ENCODE measurements around the gene RNF144A.

The RNF144A gene

GRCh38 chr2:6909431-6910385 lies 7.5 kb upstream of the RNF144A start:
- no peak for DNase-seq (ENCODE audit: low read depth)

GRCh38 chr2:6911721-6912120 lies 5.5 kb upstream of the RNF144A start:
- no peak for DNase-seq (ENCODE audit: low read depth)

GRCh38 chr2:6913415-6914157 lies 3.6 kb upstream of the RNF144A start:
- DNase-seq (ENCODE audit: low read depth) = no peak

- DNase-seq (ENCODE audit: low read depth) = no peak
These were observed 2.4 kb upstream of the RNF144A start for GRCh38 chr2:6914828-6915227.

GRCh38 chr2:6915399-6915798 lies 1.8 kb upstream of the RNF144A start:
- no peak for DNase-seq (ENCODE audit: low read depth)

- DNase-seq (ENCODE audit: low read depth) = no peak
These were observed 988 bp upstream of the RNF144A start for GRCh38 chr2:6916224-6916623.

GRCh38 chr2:6916736-6917070 lies 509 bp upstream of the RNF144A start:
- no peak for DNase-seq (ENCODE audit: low read depth)

GRCh38 chr2:6917761-6918421 lies 679 bp downstream of the RNF144A start:
- no peak for DNase-seq (ENCODE audit: low read depth)

GRCh38 chr2:6919901-6920742 lies 2.9 kb downstream of the RNF144A start:
- no peak for DNase-seq (ENCODE audit: low read depth)

GRCh38 chr2:6920743-6921064 lies 3.5 kb downstream of the RNF144A start:
- no peak for DNase-seq (ENCODE audit: low read depth)

GRCh38 chr2:6921321-6921922 lies 4.2 kb downstream of the RNF144A start:
- DNase-seq (ENCODE audit: low read depth) = no peak

- DNase-seq (ENCODE audit: low read depth) = no peak
These were observed 5.0 kb downstream of the RNF144A start for GRCh38 chr2:6922201-6922656.

GRCh38 chr2:6923319-6923718 lies 6.1 kb downstream of the RNF144A start:
- DNase-seq (ENCODE audit: low read depth) = no peak

- DNase-seq (ENCODE audit: low read depth) = no peak
These were observed 7.1 kb downstream of the RNF144A start for GRCh38 chr2:6924101-6924923.

- DNase-seq (ENCODE audit: low read depth) = no peak
These were observed 7.8 kb downstream of the RNF144A start for GRCh38 chr2:6924924-6925409.

GRCh38 chr2:6926071-6926732 lies 9.0 kb downstream of the RNF144A start:
- DNase-seq (ENCODE audit: low read depth) = no peak

- DNase-seq (ENCODE audit: low read depth) = no peak
These were observed 10.0 kb downstream of the RNF144A start for GRCh38 chr2:6927186-6927585.

GRCh38 chr2:6927753-6928152 lies 10.5 kb downstream of the RNF144A start:
- DNase-seq (ENCODE audit: low read depth) = no peak

- DNase-seq (ENCODE audit: low read depth) = no peak
These were observed 11.2 kb downstream of the RNF144A start for GRCh38 chr2:6928452-6928851.
